Activated CD4-positive, alpha-beta T cell treated with anti-CD3 and anti-CD28 coated beads, Interleukin-2, amount 50 U/mL, for 48 hours (primary cell): Measurements from ENCODE around the gene BCKDHA.
A peak's percentile ranks its signal among the peaks of the same experiment; 100 is the strongest.
"Not testable (repeated sequence)": the region's sequence is repeated elsewhere in the genome, so short reads cannot be mapped to it uniquely, and the experiment has no call there.

Source experiments
- DNase-seq, 2 experiments: peaks; one replicate each; pipeline ENCODE4 v3.0.0-alpha.2; 2020

Gene BCKDHA

GRCh38 chr19:41426952-41427646 is 29.5 kb downstream of the BCKDHA start, which contains the start of gene B3GNT8:
Gene B3GNT8 (minus strand): TSS chr19:41427374. CDS start chr19:41426778, 596 bp downstream.
- peak; percentile 57 to 61 for DNase-seq

DNA sequence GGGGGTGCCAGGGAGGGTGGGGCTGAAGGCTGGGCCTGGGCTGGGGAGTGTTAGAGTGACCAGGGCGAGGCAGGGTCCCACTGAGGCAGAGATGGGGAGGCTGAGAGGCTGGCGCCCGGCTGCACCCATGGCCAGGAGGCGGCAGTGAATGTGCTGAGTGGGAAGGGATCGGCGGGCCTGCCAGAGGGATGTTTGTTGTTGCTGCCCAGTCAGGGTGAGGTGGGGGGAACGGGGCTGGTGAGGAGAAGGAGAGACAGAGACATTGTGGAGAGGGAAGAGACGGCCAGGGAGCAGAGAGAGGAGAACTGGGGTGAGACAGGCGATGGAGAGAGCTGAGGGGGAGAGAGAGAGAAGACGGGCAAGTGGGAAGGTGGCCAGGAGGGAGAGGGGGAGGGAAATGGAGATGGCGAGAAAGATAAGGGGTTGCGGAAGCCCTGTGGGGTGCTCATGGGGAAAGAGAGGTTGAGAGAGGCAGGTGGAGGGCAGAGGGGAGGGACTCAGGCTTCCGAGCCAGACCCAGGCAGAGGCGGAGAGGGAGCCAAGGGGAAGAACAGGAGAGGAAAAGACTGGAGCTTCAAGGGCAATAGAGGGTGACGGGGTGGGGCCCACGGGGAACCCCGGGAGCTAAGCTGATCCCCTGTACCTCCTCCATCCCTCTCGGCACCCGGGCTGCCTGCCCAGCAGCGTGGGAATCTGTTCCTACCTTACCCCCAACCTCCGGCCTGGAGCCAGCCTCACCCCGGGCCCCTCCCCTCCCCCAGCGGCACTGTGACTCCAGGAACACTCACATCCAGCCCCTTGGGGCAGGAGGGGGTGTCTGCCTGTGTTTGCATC is 30.2 kb downstream of the BCKDHA start:
- DNase-seq: peak; percentile 26 to 41

DNA sequence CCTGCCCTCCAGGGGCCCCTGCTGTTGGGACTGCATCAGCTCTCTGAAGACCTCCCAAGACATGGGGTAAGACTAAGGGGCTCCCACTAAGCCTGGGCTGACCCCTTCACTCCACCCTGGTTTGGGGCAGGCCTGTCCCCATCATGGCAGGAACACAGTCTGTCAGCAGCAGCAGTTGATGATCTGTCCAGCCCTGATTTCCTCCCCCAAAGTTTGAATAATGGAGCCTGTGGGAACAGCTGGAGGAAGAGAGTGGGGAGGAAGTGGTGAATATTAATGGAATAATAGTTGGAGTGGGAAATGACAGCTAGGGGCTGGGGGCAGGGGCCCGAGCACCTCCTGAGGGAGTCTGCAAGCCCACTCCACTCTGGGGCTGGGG is 30.9 kb downstream of the BCKDHA start:
- no peak for DNase-seq

DNA sequence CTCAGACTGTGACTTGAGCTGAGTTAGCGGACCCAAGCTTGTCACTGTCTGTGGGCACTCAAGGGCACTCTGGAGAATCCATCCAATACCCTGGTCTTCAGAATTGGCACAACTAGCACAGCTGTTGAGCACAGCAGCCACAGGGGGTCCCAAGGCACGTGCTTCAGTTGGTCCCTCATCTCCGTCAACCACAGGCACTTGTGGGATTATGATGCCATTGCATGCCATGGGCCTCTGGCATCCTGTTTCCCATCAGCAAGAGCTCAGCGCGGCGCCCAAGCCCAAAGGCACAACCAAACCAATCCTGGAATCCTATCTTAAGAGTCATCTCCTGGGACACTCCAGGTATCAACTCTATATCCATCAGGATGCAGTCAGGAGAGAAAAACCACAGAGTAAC is 33.3 kb downstream of the BCKDHA start:
- DNase-seq: no peak

- DNase-seq: no peak
Observed at GRCh38 chr19:41431426-41432386, 34.1 kb downstream of the BCKDHA start.

DNA sequence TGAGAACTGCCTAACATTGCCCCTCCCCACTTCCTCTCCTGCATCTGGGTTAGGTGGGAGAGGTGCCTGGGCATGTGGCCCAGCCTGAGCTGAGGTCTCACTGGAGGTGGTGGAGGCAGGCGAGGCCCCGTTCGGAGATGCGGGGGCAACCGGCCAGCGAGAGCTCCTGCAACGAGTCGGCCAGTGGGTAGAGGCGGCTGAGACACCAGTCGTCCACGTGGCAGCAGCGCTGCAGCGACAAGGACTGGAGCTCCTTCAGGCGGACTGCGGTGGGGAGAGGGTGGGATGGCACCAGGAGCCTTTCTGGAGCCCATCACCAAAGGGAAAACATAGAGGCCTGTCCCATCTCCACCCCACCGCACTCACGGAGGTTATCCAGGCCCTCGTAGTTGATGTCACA is 35.6 kb downstream of the BCKDHA start:
- no peak for DNase-seq

- DNase-seq: no peak
Observed at GRCh38 chr19:41434450-41434849, 36.8 kb downstream of the BCKDHA start.

- not testable (repeated sequence) for DNase-seq
Observed at GRCh38 chr19:41435376-41435775, 37.8 kb downstream of the BCKDHA start.

DNA sequence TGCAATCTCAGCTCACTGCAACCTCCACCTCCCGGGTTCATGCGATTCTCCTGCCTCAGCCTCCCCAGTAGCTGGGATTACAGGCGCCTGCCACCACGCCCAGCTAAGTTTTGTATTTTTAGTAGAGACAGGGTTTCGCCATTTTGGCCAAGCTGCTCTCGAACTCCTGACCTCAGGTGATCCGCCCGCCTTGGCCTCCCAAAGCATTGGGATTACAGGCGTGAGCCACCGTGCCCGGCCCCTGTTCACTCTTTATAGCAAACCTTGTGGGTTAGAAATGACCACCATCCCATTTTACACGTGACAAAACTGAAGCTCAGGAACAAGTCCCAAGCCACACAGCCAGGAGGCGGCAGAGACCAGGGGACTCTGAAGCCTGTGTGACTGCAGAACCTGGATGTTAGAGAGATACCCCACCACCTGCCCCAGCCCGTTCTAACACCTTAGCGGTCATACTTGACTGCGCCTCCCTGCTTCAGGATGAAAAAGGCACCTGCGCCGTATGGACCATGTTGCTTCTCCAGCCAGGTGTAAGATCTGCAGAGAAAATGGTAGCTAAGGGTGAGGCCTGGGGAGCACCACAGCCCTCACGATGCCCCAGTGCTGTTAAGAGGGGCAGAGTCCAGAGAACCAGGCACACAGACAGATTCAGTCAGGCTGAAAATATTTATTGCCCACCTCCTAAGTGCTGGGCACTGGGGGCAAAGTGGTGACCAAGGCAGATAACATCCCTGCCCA is 38.5 kb downstream of the BCKDHA start:
- DNase-seq: no peak

DNA sequence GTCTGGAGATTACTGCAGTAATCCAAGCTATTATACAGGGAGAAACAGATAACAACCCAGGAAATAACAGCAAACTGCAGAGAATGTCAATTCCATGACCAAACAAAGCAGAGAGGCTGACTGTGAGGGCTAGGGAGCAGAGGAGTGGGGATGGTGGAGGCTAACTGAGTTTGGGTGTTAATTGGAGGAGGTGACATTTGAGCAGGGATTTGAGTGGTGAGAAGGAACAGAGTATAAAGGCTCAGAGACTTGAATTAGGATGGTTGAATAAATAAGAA is 39.0 kb downstream of the BCKDHA start:
- DNase-seq: no peak

- no peak for DNase-seq
Observed at GRCh38 chr19:41437944-41438574, 40.4 kb downstream of the BCKDHA start.

- DNase-seq: peak; percentile 97 to 98
Observed at GRCh38 chr19:41439441-41440222, 42.0 kb downstream of the BCKDHA start, which contains the start of gene DMAC2. Gene DMAC2 (minus strand): TSS chr19:41439912. CDS start chr19:41439899, 13 bp downstream.

DNA sequence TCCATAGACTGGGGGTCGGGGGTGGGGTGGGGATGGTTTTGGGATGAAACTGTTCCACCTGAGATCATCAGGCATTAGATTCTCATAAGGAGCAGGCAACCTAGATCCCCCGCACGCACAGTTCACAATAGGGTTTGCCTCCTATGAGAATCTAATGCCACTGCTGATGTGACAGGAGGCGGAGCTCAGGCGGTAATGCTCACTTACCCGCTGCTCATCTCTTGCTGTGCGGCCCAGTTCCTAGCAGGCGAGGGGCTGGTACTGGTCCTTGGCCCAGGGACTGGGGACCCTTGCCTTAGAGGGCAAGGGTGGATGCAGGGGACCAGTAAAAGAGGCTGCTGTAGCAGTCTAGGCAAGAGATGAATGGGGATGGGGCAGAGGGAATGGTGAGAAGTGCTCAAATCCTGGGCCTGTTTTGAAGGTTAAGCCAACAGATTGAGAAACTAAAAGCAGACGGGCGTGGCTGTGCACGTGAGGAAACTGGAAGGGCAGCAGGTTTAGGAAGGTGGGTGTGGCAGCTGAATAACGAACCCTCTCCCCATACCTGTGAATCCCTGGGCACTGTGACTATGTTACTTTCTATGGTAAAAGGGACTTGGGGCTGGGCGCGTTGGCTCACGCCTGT is 43.8 kb downstream of the BCKDHA start:
- DNase-seq: no peak

DNA sequence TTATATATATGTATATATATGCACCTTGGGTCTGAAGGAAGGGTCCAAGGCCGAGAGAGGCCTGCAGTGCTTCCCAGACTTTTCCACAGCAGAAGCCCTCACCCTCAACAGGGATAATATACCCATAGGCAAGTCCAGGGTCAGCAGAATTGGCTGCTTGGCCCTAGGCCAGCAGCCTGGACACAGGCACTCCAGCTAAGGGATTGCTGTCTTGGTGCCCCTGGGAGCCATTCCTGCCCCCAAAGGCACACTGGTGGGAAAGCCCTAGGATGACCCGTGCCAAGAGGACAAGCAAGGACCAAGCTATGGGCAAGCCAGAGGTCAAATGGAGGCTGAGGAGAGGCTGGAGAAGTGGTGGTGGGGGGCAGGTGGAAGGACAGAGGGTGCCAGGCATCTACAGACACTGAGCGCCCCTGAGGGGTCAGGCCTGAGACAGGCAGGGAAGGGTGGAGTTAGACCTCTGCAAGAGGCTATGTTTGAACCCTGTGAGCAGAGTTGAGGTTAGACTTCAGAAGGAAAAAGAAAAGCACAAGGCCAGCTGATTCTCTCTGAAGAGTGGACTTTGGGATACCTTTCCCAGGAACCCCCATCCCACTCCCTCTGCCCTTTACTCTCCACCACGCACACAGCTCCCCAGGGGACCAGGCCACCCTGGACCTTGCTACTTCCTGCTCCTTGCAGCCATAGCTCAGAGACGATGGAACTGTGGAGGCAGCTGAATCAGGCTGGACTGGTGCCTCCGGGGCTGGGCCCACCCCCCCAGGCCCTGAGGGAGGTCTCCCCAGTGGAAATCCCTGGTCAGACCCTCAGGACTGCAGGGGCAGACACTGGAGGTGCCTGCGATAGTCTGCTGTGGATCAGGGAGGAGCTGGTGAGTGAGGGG is 45.1 kb downstream of the BCKDHA start, which contains the start of gene ERICH4:
Gene ERICH4 (plus strand): TSS at position 684 of the 883 bp plus-strand sequence. CDS start 14 bp downstream, at position 698.
- DNase-seq: no peak

- DNase-seq: peak in 1 of 2 experiments; percentile 2
Observed at GRCh38 chr19:41443813-41444455, 46.3 kb downstream of the BCKDHA start.

- DNase-seq: peak in 1 of 2 experiments; percentile 0
Observed at GRCh38 chr19:41445575-41445974, 48.0 kb downstream of the BCKDHA start.

DNA sequence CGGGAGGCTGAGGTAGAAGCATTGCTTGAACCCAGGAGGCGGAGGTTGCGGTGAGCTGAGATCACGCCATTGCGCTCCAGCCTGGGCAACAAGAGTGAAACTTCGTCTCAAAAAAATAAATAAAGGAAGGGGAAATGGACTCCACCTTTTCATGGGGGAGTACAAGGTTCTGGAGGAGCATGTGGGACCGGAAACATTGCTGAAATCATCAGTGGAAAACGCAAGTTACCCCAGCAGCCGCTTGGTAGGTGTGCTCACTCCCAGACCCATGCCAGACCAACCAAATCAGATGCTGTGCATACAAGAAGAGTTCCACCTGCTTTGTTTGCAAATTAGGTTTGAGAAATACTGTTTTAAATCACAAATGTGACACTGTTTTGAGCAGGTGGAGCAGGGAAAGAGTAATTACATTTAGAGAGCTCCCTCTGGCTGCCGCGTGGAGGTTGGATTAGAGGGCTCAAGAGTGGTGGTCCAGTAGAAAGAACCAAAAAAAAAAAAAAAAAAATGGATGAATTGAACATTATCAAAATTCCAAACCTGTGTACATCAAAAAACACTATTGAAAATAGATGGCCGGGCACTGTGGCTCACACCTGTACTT is 50.2 kb downstream of the BCKDHA start:
- DNase-seq: no peak
